Bronchial epithelial cell (primary cell): ENCODE results near the gene CCDC91. TPM values are rescaled to one million over a fixed set of nuclear protein-coding genes. Genes with fewer than 3 reads are reported as not detected.
A peak's percentile ranks its signal among the peaks of the same experiment; 100 is the strongest.

Experiments used
- DNase-seq: peaks from one replicate; pipeline ENCODE4 v3.0.0-alpha.2; 2010; ENCODE audit warnings: low read depth
- FAIRE-seq: peaks from 2 replicates; lab custom pipeline; 2011; peaks lifted over from hg19 to GRCh38; lab: Jason Lieb, UNC
- H3K27me3 ChIP-seq: 2 replicates; pipeline ENCODE4 v1.5.1; 2011; ENCODE audit warnings: low read length; ENCODE audit not compliant: control insufficient read depth, insufficient read depth
- H3K36me3 ChIP-seq: 2 replicates; pipeline ENCODE4 v1.5.1; 2011; ENCODE audit warnings: low read length; ENCODE audit not compliant: control insufficient read depth, insufficient read depth
- H3K4me3 ChIP-seq: 2 replicates; pipeline ENCODE4 v1.5.1; 2011; ENCODE audit warnings: mild to moderate bottlenecking, low read depth, low read length, control low read depth
- total RNA-seq: library from RNA; depleted of rRNA; stranded (reverse); fragments of >200 nt; gene quantifications from 2 replicates; pipeline ENCODE4 v1.2.1, GENCODE V29; 2014
- TF ChIP-seq, protein P1 (sequence below): IDR thresholded peaks from 2 replicates; pipeline ENCODE4 v1.5.1; 2011; ENCODE audit warnings: mild to moderate bottlenecking, moderate library complexity, low read length, control low read depth, inconsistent platforms; ENCODE audit not compliant: insufficient read depth, severe bottlenecking

CCDC91 gene
- total RNA-seq, 1 donor from 2014 or later = 26.3 TPM

DNA sequence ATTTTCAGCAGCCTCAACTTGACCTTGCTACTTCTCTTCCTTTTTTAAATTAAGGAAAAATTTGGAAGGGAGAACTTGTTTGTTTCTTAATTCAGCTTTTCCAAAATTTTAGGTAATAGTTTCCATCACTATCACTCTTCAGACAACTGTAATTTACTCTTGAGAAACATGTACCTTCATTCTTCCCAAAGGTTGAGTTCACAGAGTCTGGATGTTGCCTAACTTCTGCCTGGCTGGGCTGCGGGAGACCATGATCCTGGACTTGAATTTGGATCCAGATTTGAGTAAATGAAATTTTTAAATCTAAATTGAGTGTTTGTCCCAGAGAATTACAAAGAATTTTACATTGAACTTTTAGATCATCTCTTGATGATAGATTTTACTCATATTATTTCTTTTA is 193.1 kb downstream of the CCDC91 start:
- no peaks in the 10 kb centered on the region for H3K27me3 ChIP-seq
- no peaks in the 10 kb centered on the region for H3K36me3 ChIP-seq
- TF ChIP-seq, protein P1, sequence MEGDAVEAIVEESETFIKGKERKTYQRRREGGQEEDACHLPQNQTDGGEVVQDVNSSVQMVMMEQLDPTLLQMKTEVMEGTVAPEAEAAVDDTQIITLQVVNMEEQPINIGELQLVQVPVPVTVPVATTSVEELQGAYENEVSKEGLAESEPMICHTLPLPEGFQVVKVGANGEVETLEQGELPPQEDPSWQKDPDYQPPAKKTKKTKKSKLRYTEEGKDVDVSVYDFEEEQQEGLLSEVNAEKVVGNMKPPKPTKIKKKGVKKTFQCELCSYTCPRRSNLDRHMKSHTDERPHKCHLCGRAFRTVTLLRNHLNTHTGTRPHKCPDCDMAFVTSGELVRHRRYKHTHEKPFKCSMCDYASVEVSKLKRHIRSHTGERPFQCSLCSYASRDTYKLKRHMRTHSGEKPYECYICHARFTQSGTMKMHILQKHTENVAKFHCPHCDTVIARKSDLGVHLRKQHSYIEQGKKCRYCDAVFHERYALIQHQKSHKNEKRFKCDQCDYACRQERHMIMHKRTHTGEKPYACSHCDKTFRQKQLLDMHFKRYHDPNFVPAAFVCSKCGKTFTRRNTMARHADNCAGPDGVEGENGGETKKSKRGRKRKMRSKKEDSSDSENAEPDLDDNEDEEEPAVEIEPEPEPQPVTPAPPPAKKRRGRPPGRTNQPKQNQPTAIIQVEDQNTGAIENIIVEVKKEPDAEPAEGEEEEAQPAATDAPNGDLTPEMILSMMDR = no peak
- DNase-seq = no peak
- H3K4me3 ChIP-seq = no peak overlapping the region
- FAIRE-seq = no peak

GRCh38 chr12:28388879-28389278 is 198.6 kb downstream of the CCDC91 start:
- H3K4me3 ChIP-seq = no peak overlapping the region
- FAIRE-seq = no peak
- no peak for DNase-seq
- H3K27me3 ChIP-seq = no peaks in the 10 kb centered on the region
- TF ChIP-seq, protein P1 = no peak
- H3K36me3 ChIP-seq = no peaks in the 10 kb centered on the region

DNA sequence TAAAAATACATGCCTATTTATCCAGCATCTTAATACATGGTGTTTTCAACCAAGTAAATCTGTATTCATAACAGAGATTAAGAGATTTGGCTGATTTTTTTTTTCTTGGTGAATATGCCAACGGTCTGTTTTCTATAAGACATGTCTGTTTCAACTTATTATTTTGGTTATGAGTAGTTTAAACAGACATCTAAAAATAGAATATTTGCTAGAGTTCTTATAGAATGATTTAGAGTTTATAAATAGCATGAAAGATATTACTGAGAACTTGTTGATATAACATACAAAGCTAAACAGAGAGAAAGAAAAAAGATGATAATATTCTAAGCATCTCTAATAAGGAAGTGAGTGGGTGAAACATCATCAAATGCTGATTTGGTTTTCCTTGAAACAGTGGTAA is 199.9 kb downstream of the CCDC91 start:
- TF ChIP-seq, protein P1 = no peak
- no peak for DNase-seq
- Histone ChIP-seq H3K27me3 (no peaks in the 10 kb centered on the region), H3K4me3 (no peak overlapping the region), H3K36me3 (no peaks in the 10 kb centered on the region)
- no peak for FAIRE-seq

GRCh38 chr12:28390761-28391385 is 200.6 kb downstream of the CCDC91 start:
- Histone ChIP-seq H3K36me3 (no peaks in the 10 kb centered on the region), H3K4me3 (no peak overlapping the region), H3K27me3 (no peaks in the 10 kb centered on the region)
- TF ChIP-seq, protein P1 = no peak
- FAIRE-seq (no peak), DNase-seq (no peak)

- Histone ChIP-seq H3K27me3 (no peaks in the 10 kb centered on the region), H3K36me3 (no peaks in the 10 kb centered on the region), H3K4me3 (no peak overlapping the region)
- DNase-seq = peak; percentile 82
- TF ChIP-seq, protein P1 = no peak
- FAIRE-seq = no peak
Measured at GRCh38 chr12:28409892-28410291, 219.6 kb downstream of the CCDC91 start.

DNA sequence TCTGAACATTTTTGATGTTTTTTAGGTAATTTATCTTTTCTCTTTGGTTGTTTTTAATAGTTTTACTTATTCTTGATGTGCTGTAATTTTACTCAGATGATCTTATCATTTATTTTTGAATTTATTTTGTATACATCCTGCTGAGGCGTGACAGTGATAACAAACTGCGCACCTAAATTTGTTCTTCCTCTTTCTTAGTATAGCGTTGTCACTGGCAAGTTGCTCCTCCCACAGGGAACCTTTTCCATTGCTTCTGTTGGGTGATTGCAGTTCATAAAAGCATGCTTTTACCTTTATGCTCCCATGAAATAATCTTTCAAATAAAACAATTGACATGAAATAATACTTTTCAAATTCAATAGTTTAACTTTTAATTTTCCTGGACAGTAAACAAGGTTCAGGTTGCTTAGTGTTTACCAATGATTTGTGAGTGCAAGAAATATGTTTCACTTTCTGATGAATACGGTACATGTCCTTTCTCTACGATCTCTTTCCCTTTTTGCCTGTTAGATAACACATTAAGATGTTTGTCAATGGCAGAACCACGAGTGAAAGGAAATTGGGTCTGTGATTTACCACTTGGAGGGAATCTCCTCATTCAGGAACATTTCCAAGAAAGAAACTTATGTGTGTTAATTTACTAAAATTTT is 223.3 kb downstream of the CCDC91 start:
- FAIRE-seq (no peak), DNase-seq (no peak)
- Histone ChIP-seq H3K27me3 (no peaks in the 10 kb centered on the region), H3K36me3 (no peaks in the 10 kb centered on the region), H3K4me3 (no peak overlapping the region)
- TF ChIP-seq, protein P1 = no peak
